M059J (cell line): ENCODE measurements around the gene ILF3. TPM values are rescaled to one million over a fixed set of nuclear protein-coding genes. Genes with fewer than 3 reads are reported as not detected.
A peak's percentile ranks its signal among the peaks of the same experiment; 100 is the strongest.

Experiments
- DNase-seq: peaks from one replicate; pipeline ENCODE4 v3.0.0-alpha.2; 2012; ENCODE audit warnings: low read depth
- total RNA-seq: library from RNA; depleted of rRNA; stranded (reverse); fragments of >200 nt; shearing (Covaris generic); gene quantifications from 2 replicates; pipeline ENCODE4 v1.2.3, GENCODE V29; 2014

ILF3 gene
- total RNA-seq, 1 experiment from 2014 or later: 139 TPM

DNA sequence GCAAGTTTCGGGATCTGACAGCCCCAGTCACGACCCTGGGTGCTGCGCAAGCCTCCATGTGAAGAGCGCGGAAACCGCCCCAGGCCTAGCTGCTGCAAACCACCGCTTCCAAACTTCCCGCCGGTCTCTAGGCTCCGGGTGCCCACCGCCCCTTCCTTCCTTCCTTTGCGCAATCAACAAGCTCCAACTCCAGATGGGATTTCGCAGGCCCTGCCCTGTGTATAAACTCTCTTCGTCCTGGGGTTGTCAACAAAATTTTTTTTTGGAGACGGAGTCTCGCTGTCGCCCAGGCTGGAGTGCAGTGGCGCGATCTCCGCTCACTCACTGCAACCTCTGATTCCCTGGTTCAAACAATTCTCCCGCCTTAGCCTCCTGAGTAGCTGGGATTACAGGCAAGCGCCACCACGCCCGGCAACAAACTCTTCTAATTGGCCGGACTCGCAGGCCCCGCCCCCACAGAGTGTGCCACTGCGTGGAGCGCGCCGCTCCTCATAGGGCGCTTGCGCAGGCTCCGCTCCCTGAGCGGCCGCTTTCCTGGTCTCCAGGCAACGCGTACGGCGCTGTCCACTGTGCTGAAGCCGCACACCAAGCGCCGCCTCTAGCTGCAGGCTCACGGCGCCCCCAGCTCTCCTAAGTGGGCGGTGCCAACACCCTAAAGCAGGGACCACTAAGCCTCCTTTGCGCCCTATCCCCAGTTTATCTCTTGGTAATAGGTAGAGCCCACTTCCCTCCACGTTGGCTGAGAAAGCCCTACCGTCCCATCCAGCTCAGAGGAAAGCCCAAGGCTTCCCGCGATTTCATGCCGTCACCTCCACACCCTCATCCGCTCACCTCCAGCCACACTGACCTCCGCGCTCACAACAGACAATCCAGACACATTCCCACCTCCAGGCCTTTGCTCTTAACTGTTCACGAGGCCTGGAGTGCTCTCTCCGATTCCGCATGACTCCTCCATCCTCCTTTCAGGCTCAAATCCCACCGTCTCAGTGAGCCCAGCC lies 41.6 kb downstream of the ILF3 start:
- peak; percentile 80 for DNase-seq

DNA sequence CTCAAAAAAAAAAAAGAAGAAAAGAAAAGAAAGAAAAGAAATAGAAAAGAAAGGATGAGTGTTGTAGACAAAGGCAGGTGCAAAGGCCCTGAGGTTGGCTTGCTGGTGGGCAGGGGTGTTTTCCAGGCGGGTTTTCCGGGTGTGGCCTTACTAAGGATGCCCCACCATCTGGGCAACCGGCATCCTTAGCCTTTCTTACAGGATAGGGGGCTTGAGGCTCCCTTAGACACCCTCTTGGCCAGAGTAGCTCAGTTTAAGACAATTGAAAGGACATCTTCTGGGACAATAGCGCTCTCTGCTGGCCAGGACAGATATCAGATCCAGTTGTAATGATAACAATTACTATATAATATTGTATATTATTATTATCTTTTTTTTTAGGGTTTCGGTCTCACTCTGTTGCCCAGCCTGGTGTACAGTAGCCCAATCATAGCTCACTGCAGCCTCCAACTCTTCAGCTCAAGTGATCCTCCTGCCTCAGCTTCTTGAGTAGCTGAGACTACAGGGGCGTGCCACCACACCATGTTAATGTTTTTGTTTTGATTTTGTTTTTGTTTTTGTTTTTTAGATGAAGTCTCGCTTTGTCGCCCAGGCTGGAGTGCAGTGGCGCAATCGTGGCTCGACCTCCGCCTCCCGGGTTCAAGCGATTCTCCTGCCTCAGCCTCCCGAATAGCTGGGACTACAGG lies 45.6 kb downstream of the ILF3 start:
- DNase-seq: peak; percentile 58

DNA sequence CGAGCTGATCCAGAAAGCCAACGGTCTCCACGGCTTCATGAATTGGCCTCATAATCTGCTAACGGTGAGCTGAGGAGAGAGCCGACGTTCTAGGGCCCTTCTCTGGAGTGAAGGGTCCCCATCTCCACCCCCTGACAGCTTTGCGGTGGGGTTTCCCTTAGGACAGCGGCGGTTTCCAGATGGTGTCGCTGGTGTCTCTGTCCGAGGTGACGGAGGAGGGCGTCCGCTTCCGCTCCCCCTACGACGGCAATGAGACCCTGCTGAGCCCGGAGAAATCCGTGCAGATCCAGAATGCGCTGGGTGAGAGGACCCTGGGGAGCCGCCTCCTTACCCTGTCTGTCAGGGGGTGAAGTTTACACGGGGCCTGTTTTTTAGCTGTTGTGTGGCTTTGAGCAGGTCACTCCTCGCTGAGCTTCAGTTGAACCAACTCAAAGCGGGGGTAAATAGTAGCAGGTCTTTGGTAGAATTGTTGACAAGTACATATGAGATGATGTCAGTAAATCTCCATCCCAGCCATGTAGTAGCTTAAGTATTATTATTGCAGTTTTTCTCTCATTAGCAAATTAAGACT lies 47.9 kb downstream of the ILF3 start:
- no peak for DNase-seq

DNA sequence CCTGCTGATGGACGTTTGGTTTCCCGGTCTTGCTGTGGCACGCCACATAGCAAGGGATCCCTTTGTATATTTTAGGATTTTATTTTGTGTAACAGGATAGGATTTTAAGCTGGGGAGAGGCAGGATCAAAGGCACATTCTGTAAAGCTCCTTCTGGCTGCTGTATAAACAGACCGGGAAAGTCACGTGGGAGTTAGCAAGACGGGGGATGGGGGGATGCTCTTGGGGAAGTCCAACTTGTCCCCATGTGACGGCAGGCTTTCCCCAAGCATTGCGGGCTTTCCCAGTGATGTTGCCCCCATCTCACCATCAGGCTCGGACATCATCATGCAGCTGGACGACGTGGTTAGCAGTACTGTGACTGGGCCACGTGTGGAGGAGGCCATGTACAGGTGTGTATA lies 52.8 kb downstream of the ILF3 start:
- DNase-seq: no peak

DNA sequence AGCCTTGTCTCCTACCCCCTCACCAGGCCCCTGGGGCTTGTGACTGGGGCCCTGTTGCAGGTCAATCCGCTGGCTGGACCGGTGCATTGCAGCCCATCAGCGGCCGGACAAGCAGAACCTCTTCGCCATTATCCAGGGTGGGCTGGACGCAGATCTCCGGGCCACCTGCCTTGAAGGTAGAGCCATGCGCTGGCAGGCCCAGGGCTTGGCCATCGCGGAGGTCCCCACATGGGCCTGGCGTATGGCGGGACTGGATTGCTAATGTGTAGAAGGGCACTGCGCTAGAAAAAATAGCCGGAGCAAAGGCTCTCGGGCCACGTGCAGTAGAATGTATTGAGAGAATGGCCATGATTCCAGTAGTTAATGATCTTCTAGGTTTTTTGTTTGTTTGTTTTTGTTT lies 53.3 kb downstream of the ILF3 start:
- DNase-seq: no peak

DNA sequence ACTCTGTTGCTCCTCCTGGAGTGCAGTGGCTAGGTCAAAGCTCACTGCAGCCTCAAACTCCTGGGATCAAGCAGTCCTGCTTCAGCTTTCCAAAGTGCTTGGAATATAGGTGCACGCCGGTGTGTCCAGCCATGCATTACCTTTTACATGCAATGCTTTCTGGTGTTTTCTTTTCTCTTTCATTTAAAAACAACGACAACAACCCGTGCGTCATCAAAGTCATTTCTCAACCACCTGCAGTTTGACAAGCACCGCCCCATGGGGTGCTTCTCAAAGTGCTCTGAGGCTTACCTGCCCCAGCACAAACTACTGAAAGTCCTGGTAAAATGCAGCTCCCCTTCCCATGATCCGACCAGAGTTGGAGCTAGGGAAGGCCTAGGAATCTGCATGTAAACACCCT lies 54.1 kb downstream of the ILF3 start:
- DNase-seq: no peak

DNA sequence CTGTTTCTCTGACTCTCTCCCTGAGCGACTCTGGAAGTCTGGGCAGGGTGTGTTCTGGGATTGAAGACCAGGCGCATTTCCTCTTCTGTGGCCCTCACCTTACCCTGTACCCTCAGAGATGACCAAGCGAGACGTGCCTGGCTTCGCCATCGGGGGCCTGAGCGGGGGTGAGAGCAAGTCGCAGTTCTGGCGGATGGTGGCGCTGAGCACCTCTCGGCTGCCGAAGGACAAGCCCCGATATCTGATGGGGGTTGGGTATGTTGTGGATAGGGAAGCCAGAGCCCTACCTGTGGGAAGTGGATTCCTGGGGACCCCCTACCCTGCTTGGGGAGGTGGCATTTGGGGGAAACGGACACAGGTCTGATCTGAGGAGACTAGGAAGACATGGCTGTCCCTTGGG lies 57.9 kb downstream of the ILF3 start:
- DNase-seq: no peak

DNA sequence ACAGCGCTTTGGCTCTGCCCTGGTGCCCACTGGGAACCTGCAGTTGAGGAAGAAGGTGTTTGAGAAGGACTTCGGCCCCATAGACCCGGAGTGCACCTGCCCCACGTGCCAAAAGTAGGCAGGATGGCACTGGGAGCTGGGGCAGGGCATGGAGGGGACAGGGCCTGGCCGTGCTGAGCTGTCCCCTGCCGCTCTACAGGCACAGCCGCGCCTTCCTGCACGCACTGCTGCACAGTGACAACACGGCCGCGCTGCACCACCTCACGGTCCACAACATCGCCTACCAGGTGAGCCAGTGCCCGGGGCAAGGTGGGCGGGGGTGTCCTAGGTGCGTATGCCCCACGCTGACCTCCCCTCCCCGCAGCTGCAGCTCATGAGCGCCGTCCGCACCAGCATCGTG lies 58.6 kb downstream of the ILF3 start:
- DNase-seq: no peak

DNA sequence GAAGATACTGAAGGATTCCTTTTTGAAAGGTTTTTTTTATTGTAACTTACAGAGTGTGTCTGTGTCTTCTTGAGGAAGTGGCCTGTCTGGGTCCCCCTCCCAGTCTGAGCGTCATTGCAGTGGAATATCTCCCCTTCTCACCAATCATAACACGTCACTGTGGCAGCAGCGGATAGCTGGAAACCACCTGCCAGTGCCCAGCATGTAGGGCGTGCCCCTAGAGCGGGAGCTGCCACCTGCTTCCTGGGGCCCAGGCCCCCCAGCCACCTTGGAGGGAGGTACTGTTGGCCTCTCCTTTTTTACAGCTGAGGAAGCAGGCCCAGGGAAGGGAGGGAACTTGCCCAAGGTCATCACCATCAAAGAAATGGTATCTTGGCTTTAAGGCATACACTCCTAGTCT lies 59.2 kb downstream of the ILF3 start:
- DNase-seq: no peak

DNA sequence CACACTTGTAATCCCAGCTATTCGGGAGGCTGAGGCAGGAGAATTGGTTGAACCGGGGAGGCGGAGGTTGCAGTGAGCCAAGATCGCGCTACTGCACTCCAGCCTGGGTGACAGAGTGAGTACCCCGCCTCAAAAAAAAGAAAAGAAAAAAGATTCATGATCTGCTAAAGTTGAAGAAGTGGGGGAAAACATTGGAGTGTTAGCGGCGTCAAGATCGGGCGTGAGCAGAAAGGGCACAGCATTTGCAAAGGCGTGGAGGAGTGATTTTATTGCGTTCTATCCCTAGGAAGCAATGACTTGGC lies 62.9 kb downstream of the ILF3 start:
- DNase-seq: no peak

DNA sequence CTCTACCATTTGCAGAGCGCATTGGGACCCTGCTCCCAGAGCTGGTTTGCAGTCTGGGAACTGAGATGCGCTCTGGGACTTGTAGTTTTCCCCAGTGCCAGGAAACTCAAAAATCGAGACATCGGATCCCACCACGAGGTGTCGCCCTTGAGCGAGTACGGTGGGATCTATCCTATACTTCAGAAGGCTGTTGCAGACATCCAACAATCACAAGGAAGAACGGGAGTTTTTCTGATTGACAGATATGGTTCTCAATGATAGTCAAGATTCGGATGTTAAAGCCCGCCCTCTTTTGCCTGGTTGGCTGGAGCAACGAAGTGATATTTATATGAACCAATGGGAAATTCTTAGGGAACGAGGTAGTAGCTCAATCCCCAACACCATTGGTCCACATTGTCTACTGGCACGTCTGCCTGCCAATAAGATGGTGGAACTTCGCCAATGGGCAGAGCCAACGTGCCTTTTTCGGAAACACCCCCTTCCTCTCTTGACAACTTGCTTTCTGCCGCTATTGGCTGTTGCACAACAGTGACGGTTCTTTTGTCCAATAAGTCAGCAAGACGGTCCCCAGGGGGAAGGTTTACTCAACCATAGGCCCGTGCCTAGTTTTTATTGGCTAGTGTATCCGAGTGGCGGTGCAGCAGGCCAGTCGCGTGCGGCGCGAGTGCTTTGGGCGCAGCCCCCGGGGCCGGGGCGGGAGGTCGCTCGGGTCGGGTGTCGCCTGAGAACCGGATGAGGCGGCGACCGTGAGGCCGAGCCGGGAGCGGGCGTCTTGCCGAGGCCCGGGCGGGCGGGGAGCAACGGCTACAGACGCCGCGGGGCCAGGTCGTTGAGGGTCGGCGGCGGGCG lies 63.4 kb downstream of the ILF3 start, which contains the start of gene DNM2:
TSS of gene DNM2 (plus strand) at position 724 of the 849 bp plus-strand sequence. CDS start 164 bp downstream, outside the sequence.
- peak; percentile 100 for DNase-seq

DNA sequence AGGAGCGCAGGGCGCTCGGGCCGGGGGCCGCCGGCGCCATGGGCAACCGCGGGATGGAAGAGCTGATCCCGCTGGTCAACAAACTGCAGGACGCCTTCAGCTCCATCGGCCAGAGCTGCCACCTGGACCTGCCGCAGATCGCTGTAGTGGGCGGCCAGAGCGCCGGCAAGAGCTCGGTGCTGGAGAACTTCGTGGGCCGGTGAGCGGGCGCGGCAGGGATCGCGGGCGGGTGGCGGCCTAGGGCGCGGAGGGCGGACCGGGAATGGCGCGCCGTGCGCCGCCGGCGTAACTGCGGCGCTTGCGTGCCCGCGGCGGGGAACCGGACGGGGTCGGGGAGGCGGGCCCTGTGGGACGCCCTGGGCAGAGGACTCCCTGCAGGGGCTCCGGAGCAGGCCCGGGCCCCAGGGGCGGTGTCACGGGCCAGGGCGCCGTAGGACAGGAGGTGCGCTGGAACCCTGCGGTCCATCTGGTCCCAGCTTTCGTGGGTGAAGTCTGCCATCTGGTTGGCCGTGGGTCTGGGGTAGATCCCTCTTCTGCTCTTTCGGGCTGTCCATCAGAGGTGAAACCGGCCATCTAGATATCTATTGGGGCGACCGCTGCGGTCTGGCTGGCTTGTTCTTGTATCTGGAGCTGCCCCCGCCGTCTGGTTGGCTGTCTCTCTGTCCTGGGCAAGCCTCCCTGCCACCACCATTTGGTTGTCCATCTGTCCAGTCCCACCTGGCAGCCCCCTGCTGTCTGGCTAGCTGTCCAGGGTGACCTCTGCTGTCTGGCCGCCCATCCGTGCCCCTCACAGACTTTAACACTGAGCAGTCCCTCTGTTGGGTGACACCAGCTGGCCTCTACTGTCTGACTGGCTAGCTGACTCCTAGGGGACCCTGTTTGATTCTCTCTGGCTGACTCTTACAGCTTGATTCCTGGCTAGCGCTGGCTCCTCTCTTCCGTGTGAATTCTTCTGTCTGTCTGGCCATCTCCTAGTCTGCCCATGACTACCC lies 64.4 kb downstream of the ILF3 start:
- peak; percentile 40 for DNase-seq

DNA sequence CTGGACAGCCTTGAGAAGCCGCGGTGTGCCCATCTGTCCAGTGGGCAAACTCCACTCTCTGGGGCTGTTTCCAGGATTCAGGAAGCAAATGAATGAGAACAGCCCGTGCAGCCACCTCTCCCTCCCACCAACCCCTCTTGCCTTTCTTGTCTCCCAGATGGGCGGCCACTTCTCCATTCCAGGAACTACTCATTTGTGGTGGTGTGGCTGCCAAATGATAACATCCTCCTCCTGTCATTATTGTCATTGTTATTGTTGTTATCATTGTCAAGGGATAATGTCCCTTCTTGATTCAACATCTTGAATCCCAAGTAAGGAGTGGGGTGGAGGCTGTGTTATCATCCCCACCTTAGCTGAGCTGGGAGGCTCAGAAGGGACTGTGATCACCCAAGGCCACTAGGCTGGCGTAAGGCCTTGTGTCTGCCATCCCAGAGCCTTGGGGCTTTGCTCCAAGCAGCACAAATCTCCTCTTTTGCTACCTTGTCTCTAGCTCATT lies 65.4 kb downstream of the ILF3 start:
- DNase-seq: no peak

DNA sequence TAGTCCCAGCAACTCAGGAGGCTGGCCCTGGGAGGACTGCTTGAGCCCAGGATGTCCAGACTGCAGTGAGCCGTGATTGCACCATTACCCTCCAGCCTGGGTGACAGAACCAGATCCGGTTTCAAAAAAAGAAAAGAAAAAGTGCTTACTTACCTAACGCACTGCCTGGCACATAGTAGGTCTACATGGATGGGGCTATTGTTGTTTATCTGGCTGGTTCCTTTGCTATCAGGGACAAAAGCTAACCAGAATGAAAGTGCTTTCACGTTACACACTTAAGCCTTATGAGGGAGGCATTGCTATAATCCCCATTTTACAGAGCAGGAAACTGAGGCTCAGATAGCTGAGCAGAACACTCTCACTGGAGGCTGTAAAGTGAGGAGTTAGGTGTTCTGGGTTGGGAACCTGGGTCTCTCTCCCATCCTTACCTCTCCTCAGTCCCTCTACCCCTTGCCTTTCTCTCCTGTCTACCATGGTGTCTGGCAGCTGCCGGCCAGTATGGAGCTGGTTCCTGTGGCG lies 66.5 kb downstream of the ILF3 start:
- DNase-seq: no peak

DNA sequence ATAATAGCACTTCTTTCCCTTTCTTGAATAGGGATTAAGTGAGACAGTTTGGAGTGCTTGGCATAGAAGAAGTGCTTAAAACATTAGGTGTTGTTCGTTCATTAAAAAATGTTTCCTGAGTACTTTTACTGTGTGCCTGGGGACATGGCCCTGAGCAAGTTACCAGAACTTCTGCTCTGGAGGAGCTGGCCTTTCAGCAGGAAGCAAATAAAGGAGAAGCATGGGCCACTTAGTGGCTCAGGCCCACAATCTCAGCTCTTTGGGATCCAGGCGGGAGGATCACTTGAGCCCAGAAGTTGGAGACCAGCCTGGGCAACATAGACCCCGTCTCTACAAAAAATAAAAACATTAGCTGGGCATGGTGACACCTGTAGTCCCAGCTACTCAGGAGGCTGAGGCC lies 69.4 kb downstream of the ILF3 start:
- no peak for DNase-seq

DNA sequence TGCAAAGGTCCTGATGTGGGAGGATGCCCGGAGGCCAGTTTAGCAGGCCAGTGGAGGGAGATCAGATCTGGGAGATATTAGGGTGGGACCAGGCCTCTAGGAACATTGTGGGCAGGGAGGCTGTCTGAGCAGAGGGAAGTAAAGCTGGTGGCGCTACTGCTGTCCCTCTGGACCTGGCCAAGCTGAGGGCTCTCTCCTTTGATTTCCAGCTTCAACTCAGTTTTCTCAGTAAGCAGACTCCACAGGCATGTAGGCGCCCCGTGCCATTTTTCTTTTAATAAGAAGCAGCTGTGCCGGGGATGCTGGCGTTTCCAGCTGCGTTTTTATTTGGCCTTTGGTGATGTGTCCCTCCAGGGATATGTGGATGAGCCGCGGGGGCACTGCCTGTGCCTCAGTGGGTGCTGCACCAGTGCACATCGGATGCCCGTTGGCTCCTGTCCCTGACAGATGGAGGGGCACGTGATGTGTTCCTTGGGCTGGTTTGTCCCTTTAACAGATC lies 70.5 kb downstream of the ILF3 start:
- no peak for DNase-seq

DNA sequence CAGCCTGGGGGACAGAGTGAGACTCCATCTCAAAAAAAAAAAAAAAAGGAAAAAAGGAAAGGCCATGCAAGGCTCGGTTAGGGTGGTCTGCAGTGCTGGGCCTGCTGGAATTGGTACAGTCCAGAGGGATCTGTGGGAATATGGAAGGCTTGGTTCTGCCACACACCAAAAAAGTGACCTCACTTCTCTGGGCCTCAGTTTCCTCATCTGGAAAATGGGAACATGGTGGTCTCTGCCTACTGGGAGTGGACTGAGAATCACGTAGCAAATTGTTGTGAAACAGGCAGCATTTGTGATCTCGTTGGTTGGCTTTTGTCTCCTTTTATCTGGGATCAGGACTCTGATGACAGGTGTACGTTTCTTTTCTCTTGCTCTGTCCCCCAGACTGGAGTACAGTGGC lies 71.3 kb downstream of the ILF3 start:
- no peak for DNase-seq

DNA sequence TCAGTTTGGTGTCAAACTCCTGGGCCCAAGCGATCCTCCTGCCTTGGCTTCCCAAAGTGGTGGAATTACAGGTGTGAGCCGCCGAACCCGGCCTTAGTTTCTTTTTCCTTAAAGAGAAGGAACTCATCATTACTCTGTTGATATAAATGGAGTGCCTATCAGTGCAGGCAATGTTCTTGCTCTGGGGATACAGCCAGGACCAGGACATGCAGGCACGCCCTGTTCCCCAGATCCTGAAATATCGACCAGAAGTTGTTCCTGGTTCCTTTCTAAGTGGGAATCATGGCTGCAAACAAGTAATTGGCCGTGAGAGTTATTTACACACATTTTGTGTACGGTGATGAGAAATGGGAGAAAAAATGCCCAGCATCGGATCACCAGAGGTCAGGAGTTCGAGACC lies 72.1 kb downstream of the ILF3 start:
- DNase-seq: no peak

DNA sequence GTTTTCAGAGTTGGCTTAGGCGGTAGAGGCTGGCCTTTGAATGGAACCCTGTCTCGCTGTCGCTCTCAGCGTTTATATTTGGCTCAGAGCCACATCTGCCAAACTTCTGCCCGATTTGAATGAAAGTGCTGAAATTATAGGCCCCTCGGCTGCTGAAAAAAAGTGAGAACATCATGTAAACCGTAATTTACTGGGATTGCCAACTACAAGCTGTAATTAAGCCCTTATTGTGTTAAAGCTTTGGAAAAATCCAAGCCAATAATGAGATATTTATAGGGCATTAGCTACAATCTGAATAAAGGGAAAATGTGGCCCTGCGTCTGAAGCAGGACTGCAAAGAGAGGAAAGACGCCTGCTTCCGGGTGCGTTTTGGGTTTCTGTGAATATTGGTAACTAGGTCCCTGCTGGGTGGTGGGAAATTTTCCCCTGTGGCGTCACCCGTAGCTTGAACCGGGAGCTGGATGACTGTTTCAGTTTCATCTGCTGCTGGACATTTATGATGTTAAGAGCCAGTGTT lies 73.6 kb downstream of the ILF3 start:
- no peak for DNase-seq

DNA sequence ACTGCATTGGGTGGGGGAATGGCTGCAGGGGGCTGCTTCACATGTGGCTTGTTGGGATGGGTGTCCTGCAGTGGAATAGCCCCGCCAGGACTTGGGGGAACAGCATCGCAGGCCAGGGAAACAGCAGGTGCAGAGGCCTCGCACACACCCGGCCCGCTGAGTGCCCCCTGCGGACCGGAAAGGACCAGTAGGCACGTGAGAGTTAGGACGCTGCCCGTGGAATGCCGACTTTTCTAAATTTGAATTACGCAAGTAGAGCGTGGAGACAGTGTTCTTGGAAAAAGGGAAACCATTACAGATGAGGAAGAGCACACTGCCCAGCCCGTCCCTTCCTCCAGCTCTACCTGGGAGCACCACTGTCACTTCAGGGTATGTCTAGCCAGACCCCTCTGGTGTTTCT lies 75.3 kb downstream of the ILF3 start:
- no peak for DNase-seq
